SKM-1 treated with dmso at 0.1 percent for 144 hours (cell line): ENCODE measurements around the gene MBP.
"Not testable (repeated sequence)": the region's sequence is repeated elsewhere in the genome, so short reads cannot be mapped to it uniquely, and the experiment has no call there.

Experiments
- DNase-seq: peaks from one replicate; lab custom pipeline; 2025; ENCODE audit not compliant: unreplicated experiment; lab: John Stamatoyannopoulos, UW

The MBP gene

GRCh38 chr18:76957384-76958355 lies 174.9 kb downstream of the MBP start:
- DNase-seq, result no peak

- DNase-seq, result no peak
Measured at GRCh38 chr18:76956648-76957047, 175.9 kb downstream of the MBP start.

GRCh38 chr18:76955524-76956170 lies 176.9 kb downstream of the MBP start:
- no peak for DNase-seq

GRCh38 chr18:76953583-76954233 lies 178.9 kb downstream of the MBP start:
- DNase-seq, result no peak

- no peak for DNase-seq
Measured at GRCh38 chr18:76953156-76953555, 179.4 kb downstream of the MBP start.

- DNase-seq, result no peak
Measured at GRCh38 chr18:76952747-76953146, 179.8 kb downstream of the MBP start.

GRCh38 chr18:76951456-76952247 lies 180.9 kb downstream of the MBP start:
- DNase-seq, result no peak

GRCh38 chr18:76948345-76948744 lies 184.2 kb downstream of the MBP start:
- DNase-seq, result no peak

- DNase-seq, result not testable (repeated sequence)
Measured at GRCh38 chr18:76944346-76944745, 188.2 kb downstream of the MBP start.

- no peak for DNase-seq
Measured at GRCh38 chr18:76943542-76944339, 188.8 kb downstream of the MBP start.

- DNase-seq, result no peak
Measured at GRCh38 chr18:76941284-76941683, 191.3 kb downstream of the MBP start.

GRCh38 chr18:76938619-76939018 lies 194.0 kb downstream of the MBP start:
- DNase-seq, result no peak

- DNase-seq, result no peak
Measured at GRCh38 chr18:76937597-76937996, 195.0 kb downstream of the MBP start.

- no peak for DNase-seq
Measured at GRCh38 chr18:76936877-76937276, 195.7 kb downstream of the MBP start.

GRCh38 chr18:76935722-76936337 lies 196.8 kb downstream of the MBP start:
- DNase-seq, result no peak

- no peak for DNase-seq
Measured at GRCh38 chr18:76932026-76932819, 200.4 kb downstream of the MBP start.

- no peak for DNase-seq
Measured at GRCh38 chr18:76931171-76931570, 201.4 kb downstream of the MBP start.
